Stimulated activated CD8-positive, alpha-beta memory T cell treated with anti-CD3 and anti-CD28 coated beads, Interleukin-15, amount 100 ng/mL, for 1 hour (primary cell): ENCODE measurements around the gene ATXN10.
"Not testable (repeated sequence)": the region's sequence is repeated elsewhere in the genome, so short reads cannot be mapped to it uniquely, and the experiment has no call there.

Experiments
- DNase-seq: peaks from one replicate; pipeline ENCODE4 v3.0.0-alpha.2; 2020; ENCODE audit warnings: low read depth

ATXN10 gene

DNA sequence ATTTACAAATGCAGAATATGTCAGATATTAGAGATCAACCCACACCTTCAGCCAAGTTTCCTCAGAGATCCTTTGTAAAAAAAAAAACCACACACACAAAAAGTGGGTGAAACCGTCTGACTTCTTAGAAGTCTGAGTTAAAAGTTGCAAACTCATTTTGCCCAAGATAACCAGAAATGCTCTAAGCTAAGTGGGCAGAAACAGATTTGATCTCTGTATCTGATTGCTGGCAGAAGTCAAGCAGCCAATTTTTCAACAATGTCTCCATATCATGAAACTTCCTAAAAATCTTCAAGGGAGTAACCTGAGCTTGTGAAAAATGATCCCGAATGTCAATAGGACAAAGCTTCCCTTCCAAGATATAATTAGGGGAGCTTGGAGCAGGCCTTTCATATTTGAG is 28.6 kb upstream of the ATXN10 start:
- no peak for DNase-seq

DNA sequence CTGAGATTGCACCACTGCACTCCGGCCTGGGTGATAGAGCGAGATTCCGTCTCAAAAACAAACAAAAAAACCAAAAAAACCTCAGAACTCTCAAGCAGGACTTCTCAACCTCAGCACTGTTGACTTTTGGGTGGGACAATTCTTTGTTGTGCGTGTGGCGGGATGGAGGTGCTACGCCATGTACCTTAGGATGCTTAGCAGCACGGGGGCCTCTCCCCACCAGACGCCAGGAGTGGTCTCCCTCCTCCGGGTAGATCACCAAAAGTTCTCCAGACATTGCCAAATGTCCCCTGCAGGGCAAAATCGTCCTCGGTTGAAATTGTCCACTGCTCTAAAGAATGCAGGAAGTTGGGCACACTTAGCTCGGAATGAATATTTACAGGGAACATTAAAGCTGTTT is 26.9 kb upstream of the ATXN10 start:
- no peak for DNase-seq

DNA sequence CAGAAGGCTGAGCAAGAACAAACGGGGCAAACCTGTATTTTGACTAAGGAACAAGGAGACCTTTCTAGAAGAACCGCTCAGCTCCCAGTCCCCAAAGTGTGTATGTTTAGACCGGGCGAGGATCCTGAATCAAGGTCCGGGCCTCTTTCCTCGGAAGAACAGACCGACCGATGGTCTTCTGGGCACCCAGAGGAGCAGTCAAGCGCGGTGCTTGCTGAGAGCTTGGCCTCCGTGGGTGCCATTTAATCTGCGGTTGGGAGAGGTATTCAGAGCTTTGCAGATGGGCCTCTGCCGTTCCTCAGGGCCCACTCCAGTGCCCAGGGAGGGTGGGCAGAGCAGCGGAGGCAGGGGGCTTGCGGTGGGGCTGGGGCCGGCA is 26.5 kb upstream of the ATXN10 start:
- DNase-seq: no peak

DNA sequence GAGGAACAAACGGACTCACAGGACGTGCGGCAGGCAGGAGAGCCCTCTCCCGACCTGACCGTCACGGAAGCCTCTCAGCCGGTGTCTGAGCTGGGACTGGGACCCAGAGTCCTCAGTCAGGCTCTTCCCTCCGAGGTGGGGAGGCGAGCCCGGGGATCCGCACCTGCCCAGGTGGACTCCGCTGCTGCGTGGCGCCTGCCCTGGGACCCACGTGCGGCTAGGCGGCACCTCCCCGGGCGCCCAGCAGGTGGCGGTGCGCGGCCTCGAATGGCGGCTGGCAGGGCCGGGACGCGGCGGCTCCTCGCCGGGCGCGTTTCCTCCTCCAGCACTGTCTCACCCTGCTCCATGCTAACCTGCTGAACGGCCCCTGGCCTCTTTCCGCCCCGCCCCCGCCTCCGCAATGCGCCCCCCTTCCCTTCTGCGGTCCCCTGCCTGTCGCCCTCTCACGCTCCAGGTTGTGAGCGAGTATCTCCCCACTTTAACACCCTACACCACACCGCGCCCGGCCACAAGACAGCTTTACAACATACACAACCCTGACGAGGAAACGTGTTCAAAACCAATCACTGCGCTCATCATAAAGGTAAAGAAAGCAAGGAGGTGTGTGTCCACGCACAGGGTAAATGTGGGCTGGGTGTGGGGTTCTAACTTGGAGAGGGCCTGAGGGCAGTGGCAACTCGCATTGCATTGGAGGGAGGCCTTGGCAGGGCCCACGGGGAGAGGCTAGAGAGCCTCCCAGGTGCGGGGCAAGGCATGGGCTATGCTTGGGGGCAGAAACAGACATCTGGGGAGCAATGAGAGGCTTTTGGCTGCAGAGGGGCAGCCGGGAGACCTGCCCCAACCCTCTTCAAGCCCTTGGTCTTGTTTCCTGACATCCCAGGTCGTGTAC is 25.9 kb upstream of the ATXN10 start:
- peak; percentile 62 for DNase-seq

- DNase-seq: no peak
Measured at GRCh38 chr22:45647532-45648225, 24.0 kb upstream of the ATXN10 start.

GRCh38 chr22:45648301-45649117 is 23.1 kb upstream of the ATXN10 start:
- no peak for DNase-seq

- DNase-seq: no peak
Measured at GRCh38 chr22:45649809-45650208, 21.8 kb upstream of the ATXN10 start.

DNA sequence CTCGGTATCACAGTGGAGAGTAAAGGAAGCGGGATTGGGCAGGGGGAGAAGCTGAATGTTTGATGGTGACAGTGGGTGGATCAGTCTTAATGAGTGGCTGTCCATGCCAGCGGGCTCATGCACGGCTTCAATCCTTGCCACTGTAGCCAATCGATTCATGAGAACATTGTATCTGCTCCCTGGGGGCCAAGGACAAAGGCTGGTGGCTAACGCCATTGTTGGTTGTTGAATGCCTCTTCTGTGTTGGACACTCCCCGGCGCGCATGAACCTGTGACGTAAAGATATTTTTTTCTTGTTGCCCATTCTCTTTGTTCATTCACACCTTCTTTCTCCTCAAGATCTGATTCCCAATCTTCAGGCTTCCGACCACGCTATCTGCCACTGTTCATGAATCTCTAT is 20.9 kb upstream of the ATXN10 start:
- no peak for DNase-seq

DNA sequence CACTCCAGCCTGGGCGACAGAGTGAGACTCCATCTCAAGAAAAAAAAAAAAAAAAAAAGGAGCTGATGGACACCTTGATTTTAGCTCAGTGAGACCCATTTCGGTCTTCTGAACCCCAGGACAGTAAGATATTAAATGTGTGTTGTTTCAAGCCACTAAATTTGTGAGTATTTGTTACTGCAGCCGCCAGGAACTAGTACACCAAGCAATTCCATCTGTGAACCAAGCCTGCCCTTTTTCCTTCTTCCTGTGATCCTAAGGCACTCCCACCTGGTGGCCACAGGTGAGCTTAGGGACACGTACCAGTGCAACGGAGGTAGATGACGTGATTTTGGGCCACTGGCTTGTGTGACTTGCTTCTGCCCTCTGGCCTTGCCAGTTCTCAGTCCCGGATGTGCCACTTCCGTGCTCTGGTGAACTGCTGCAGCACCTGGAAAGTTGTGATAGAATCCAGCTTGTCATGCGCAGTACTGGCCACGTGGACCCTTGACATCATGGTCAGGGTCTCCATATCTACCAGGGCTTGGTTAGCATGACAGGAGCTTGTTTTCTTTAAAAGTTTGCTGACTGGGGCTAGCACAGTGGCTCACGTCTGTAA is 19.6 kb upstream of the ATXN10 start:
- DNase-seq: no peak

DNA sequence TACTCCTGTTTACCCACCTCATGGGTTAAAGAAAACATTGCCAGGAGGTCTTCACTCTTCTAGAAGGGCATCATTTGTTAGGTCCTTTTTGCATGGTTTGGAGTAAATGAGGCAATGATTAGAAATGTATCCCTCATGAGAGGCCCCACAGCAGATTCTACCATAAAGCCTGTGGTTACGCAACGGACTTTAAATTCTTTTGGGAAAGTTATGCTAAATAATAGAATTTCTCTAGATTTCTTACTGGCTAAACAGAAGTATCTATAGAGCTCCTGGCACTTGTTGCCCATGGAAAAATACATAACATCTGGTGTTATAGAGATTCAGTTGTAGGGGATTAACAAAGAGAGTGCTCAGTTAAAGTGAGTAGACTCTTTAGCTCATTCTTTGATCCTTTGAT is 15.1 kb upstream of the ATXN10 start:
- DNase-seq: no peak

- DNase-seq: no peak
Measured at GRCh38 chr22:45657701-45658100, 13.9 kb upstream of the ATXN10 start.

GRCh38 chr22:45664136-45664646 is 7.4 kb upstream of the ATXN10 start:
- no peak for DNase-seq

- DNase-seq: no peak
Measured at GRCh38 chr22:45667486-45667885, 4.1 kb upstream of the ATXN10 start.

- DNase-seq: not testable (repeated sequence)
Measured at GRCh38 chr22:45670363-45670762, 1.3 kb upstream of the ATXN10 start.

DNA sequence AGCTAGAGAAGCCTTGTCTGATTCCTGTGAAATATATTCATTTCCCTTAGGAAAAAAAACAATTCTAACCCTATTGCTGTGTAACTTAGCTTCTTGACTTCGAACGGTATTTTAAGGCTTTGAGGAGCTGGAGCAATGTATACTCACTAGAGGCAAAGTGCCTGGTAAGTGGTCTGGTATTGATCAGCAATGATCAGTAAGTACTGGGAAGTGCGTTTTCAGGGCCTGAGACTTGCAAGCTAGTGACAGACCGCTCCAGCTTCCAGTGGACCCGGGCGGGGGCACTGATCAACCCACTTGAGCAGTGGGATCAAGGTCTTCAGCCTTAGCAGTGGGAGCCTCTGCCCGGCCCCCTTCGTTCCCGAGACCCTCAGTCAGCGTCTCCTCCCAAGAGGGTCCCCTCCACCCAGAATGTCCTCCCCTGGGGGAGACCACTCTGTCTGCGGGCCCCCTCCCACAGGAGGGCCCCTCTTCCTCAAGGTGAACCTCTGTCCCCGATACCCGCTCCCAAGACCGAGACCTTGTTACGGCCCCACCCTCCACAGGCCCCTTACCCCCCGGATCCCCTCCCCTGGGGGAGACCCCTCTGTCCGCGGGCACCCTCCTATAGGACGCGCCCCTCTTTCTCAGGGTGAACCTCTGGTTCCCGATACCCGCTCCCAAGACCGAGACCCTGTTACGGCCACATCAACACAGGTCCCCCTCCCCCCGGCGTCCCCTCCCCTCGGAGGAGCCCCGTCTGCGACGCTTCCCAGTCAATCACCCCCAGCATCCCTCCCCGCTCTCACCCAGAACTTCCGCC is 452 bp upstream of the ATXN10 start:
- DNase-seq: no peak

DNA sequence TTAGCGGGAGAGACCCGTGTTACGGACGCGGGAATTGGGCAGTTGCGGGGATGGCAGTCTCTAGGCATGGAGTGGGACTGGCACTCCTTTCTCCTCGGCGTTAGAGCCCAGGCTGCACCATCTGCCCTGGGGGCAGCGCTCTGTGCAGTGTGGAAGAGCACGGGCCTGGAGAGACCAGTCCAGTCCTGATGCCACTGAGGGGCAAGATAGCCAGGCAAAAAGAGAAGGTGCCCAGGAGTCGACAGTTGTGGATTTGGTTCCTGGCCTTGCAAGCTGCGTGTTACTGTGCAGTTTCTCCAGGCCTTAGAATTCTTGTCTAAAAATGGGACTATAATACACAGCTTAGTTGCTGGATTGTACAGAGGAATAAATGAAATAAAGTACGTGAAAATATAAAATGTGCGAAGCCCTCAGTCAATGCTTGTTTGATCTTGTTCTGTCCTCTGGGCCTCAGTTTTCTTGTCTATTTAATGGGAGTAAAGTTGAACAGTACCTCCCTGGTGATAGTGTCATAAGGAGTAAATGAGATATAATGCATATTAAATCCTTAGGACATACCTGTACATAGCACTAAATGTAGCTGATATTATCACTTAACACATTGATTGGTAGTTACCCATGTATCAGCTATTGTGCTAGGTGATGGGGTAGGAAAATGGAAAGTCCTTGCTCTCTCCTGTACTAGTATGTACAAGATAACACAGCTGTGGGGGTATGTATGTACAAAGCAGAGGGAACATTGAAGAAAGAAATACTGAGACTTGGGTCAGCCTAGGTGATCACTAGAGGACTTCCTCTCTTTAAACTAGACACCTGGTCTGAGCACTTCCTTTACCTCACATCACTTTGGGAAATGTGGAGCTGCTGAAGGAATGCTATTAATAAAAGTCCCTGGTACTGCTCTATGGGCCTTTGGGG is 1.2 kb downstream of the ATXN10 start:
- DNase-seq: no peak

GRCh38 chr22:45673482-45674175 is 2.0 kb downstream of the ATXN10 start:
- DNase-seq: no peak

- no peak for DNase-seq
Measured at GRCh38 chr22:45676024-45676423, 4.4 kb downstream of the ATXN10 start.

- no peak for DNase-seq
Measured at GRCh38 chr22:45677063-45677462, 5.4 kb downstream of the ATXN10 start.
